Stimulated activated CD4-positive, alpha-beta T cell treated with anti-CD3 and anti-CD28 coated beads, Interleukin-12 subunit alpha, Interleukin-12 subunit beta, amount 100 ng/mL, for 48 hours (primary cell): ENCODE measurements around the gene CASZ1.

Source experiments
- DNase-seq, 3 donors: peaks; one replicate each; pipeline ENCODE4 v3.0.0-alpha.2; 2020; ENCODE audit warnings: low read depth in 2 of 3, low spot score in 1 of 3

CASZ1 gene

GRCh38 chr1:10626791-10627410, 169.5 kb downstream of the CASZ1 start:
- DNase-seq: no peak

GRCh38 chr1:10626131-10626731, 170.2 kb downstream of the CASZ1 start:
- no peak for DNase-seq

GRCh38 chr1:10625554-10625953, 170.9 kb downstream of the CASZ1 start:
- DNase-seq: no peak

- no peak for DNase-seq
Observed at GRCh38 chr1:10625076-10625475, 171.4 kb downstream of the CASZ1 start.

- no peak for DNase-seq
Observed at GRCh38 chr1:10624256-10625050, 172.0 kb downstream of the CASZ1 start.

GRCh38 chr1:10623686-10624145, 172.7 kb downstream of the CASZ1 start:
- no peak for DNase-seq

GRCh38 chr1:10622910-10623685, 173.3 kb downstream of the CASZ1 start:
- DNase-seq: no peak

GRCh38 chr1:10621906-10622305, 174.5 kb downstream of the CASZ1 start:
- no peak for DNase-seq

GRCh38 chr1:10620776-10621175, 175.7 kb downstream of the CASZ1 start:
- DNase-seq: no peak

- no peak for DNase-seq
Observed at GRCh38 chr1:10617931-10618885, 178.2 kb downstream of the CASZ1 start.

- no peak for DNase-seq
Observed at GRCh38 chr1:10617318-10617717, 179.1 kb downstream of the CASZ1 start.

- no peak for DNase-seq
Observed at GRCh38 chr1:10616696-10617095, 179.8 kb downstream of the CASZ1 start.

GRCh38 chr1:10615932-10616671, 180.3 kb downstream of the CASZ1 start:
- no peak for DNase-seq

GRCh38 chr1:10615332-10615731, 181.1 kb downstream of the CASZ1 start:
- no peak for DNase-seq

GRCh38 chr1:10614377-10615225, 181.8 kb downstream of the CASZ1 start:
- DNase-seq: no peak

GRCh38 chr1:10613861-10614260, 182.6 kb downstream of the CASZ1 start:
- no peak for DNase-seq

GRCh38 chr1:10613340-10613739, 183.1 kb downstream of the CASZ1 start:
- DNase-seq: no peak

- DNase-seq: no peak
Observed at GRCh38 chr1:10612436-10613160, 183.8 kb downstream of the CASZ1 start.
